NCI-H128 (cell line): ENCODE data around the gene PTPRK.
"Not testable (repeated sequence)": the region's sequence is repeated elsewhere in the genome, so short reads cannot be mapped to it uniquely, and the experiment has no call there.

Experiments
- DNase-seq: peaks from one replicate; lab custom pipeline; 2025; ENCODE audit not compliant: unreplicated experiment; lab: John Stamatoyannopoulos, UW

PTPRK gene

GRCh38 chr6:128047989-128048388 lies 472.4 kb downstream of the PTPRK start:
- DNase-seq = no peak

GRCh38 chr6:128046033-128046432 lies 474.4 kb downstream of the PTPRK start:
- no peak for DNase-seq

- no peak for DNase-seq
Measured at GRCh38 chr6:128039543-128039942, 480.9 kb downstream of the PTPRK start.

- DNase-seq = no peak
Measured at GRCh38 chr6:128036808-128037570, 483.4 kb downstream of the PTPRK start.

GRCh38 chr6:128033156-128033555 lies 487.2 kb downstream of the PTPRK start:
- no peak for DNase-seq

GRCh38 chr6:128032042-128032441 lies 488.4 kb downstream of the PTPRK start:
- no peak for DNase-seq

- DNase-seq = no peak
Measured at GRCh38 chr6:128029826-128030225, 490.6 kb downstream of the PTPRK start.

- DNase-seq = no peak
Measured at GRCh38 chr6:128028183-128028582, 492.2 kb downstream of the PTPRK start.

GRCh38 chr6:128025478-128025877 lies 494.9 kb downstream of the PTPRK start:
- DNase-seq = no peak

GRCh38 chr6:128024969-128025368 lies 495.4 kb downstream of the PTPRK start:
- DNase-seq = no peak

- no peak for DNase-seq
Measured at GRCh38 chr6:128024046-128024445, 496.4 kb downstream of the PTPRK start.

GRCh38 chr6:128018821-128019220 lies 501.6 kb downstream of the PTPRK start:
- no peak for DNase-seq

- no peak for DNase-seq
Measured at GRCh38 chr6:128017288-128017687, 503.1 kb downstream of the PTPRK start.

- DNase-seq = no peak
Measured at GRCh38 chr6:128007658-128008057, 512.7 kb downstream of the PTPRK start.

- no peak for DNase-seq
Measured at GRCh38 chr6:128005009-128005408, 515.4 kb downstream of the PTPRK start.

GRCh38 chr6:128000363-128000762 lies 520.0 kb downstream of the PTPRK start:
- no peak for DNase-seq

GRCh38 chr6:127998985-127999384 lies 521.4 kb downstream of the PTPRK start:
- no peak for DNase-seq

- DNase-seq = no peak
Measured at GRCh38 chr6:127997496-127998164, 522.8 kb downstream of the PTPRK start.

GRCh38 chr6:127996925-127997324 lies 523.5 kb downstream of the PTPRK start:
- no peak for DNase-seq

GRCh38 chr6:127992144-127992543 lies 528.3 kb downstream of the PTPRK start:
- no peak for DNase-seq

GRCh38 chr6:127990074-127990473 lies 530.3 kb downstream of the PTPRK start:
- DNase-seq = no peak

- DNase-seq = no peak
Measured at GRCh38 chr6:127980996-127981395, 539.4 kb downstream of the PTPRK start.

- DNase-seq = not testable (repeated sequence)
Measured at GRCh38 chr6:127978185-127978584, 542.2 kb downstream of the PTPRK start.
